OCI-LY1 (cell line): Measurements from ENCODE around the gene PHF2.

Experiments
- H2AFZ ChIP-seq: fragments of 200-600 bp; sonication (generic), shearing (Covaris generic); 2 replicates; pipeline ENCODE4 v1.6.0; 2014; ENCODE audit warnings: antibody characterized with exemption, mild to moderate bottlenecking, low read length
- H3F3A ChIP-seq: fragments of 200-600 bp; sonication (generic), shearing (Covaris generic); 2 replicates; pipeline ENCODE4 v1.6.0; 2014; ENCODE audit warnings: mild to moderate bottlenecking, antibody characterized with exemption, low read length, moderate library complexity; ENCODE audit not compliant: insufficient read depth
- H3K27ac ChIP-seq: fragments of 200-600 bp; sonication (generic); 2 replicates; pipeline ENCODE4 v1.5.1; 2014; ENCODE audit warnings: low read length, mixed run types, mild to moderate bottlenecking, low read depth; ENCODE audit not compliant: poor library complexity, severe bottlenecking
- H3K27me3 ChIP-seq: fragments of 200-600 bp; sonication (generic); 2 replicates; pipeline ENCODE4 v1.6.0; 2014; ENCODE audit warnings: antibody characterized with exemption, mild to moderate bottlenecking, low read length, moderate library complexity; ENCODE audit not compliant: insufficient read depth
- H3K36me3 ChIP-seq: fragments of 200-600 bp; sonication (generic); 2 replicates; pipeline ENCODE4 v1.6.1; 2014; ENCODE audit warnings: mild to moderate bottlenecking, antibody characterized with exemption, low read length, moderate library complexity, mixed read lengths; ENCODE audit not compliant: insufficient read depth
- H3K4me1 ChIP-seq: fragments of 200-600 bp; sonication (generic); 2 replicates; pipeline ENCODE4 v1.5.1; 2014; ENCODE audit warnings: mild to moderate bottlenecking, low read length, moderate library complexity; ENCODE audit not compliant: insufficient read depth, severe bottlenecking
- H3K4me2 ChIP-seq: fragments of 200-600 bp; sonication (generic), shearing (Covaris generic); 2 replicates; pipeline ENCODE4 v1.6.1; 2014; ENCODE audit warnings: low read length
- H3K4me3 ChIP-seq: fragments of 200-600 bp; sonication (generic); 2 replicates; pipeline ENCODE4 v1.5.1; 2014; ENCODE audit warnings: low read length, low read depth, mild to moderate bottlenecking, mixed read lengths; ENCODE audit not compliant: poor library complexity, severe bottlenecking
- H3K79me2 ChIP-seq: fragments of 200-600 bp; shearing (Covaris generic); 2 replicates; pipeline ENCODE4 v1.6.1; 2016; ENCODE audit warnings: mixed run types, low read length, mixed read lengths; ENCODE audit not compliant: insufficient read depth
- H3K9ac ChIP-seq: fragments of 200-600 bp; sonication (generic), shearing (Covaris generic); 2 replicates; pipeline ENCODE4 v1.6.1; 2014; ENCODE audit warnings: mild to moderate bottlenecking, low read length, mixed read lengths
- H3K9me2 ChIP-seq: fragments of 200-600 bp; sonication (generic), shearing (Covaris generic); 2 replicates; pipeline ENCODE4 v1.6.1; 2014; ENCODE audit warnings: low read depth, mild to moderate bottlenecking, low read length, mixed read lengths
- H3K9me3 ChIP-seq: fragments of 200-600 bp; shearing (Covaris generic); 2 replicates; pipeline ENCODE4 v1.6.1; 2014; ENCODE audit warnings: low read length, mixed read lengths
- H4K20me1 ChIP-seq: fragments of 200-600 bp; sonication (generic), shearing (Covaris generic); 2 replicates; pipeline ENCODE4 v1.6.0; 2016; ENCODE audit warnings: mild to moderate bottlenecking, low read length; ENCODE audit not compliant: insufficient read depth
- EZH2 ChIP-seq: fragments of 200-600 bp; sonication (generic), shearing (Covaris generic); IDR thresholded peaks from 2 replicates; pipeline ENCODE4 v1.8.0; 2017; ENCODE audit warnings: borderline replicate concordance, mixed run types, mild to moderate bottlenecking, antibody characterized with exemption, low read length, moderate library complexity, mixed read lengths
- TF ChIP-seq, protein P1 (sequence below): fragments of 200-600 bp; sonication (generic), shearing (Covaris generic); IDR thresholded peaks from 2 replicates; pipeline ENCODE4 v1.5.1; 2017; ENCODE audit warnings: mild to moderate bottlenecking, antibody characterized with exemption, low read length, moderate library complexity, mixed read lengths

Gene PHF2

DNA sequence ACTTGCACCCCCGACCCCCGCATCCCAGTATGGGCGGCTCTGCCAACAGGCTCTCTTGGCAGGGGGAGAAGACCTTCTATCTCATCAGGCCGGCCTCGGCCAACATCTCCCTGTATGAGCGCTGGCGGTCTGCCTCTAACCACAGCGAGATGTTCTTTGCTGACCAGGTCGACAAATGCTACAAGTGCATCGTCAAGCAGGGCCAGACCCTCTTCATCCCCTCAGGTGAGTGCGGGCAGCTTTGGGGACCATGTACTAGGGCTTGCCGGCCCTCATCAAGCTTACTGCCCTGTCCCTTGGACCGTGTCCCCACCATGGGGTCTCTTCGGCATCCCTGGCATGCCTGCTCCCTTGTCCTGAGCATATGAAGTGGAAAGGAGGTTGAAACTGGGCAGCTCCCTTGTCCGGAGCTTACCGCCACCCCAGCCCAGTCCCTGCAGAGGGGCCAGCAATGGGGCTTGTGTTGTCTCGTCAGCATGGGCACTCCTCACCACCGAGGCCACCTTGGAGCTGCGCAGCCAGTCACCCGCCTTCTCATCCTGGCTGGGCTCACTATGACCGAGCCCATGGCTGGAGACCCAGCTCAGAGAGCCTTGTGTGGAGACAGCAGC lies 78.1 kb downstream of the PHF2 start:
- Histone ChIP-seq H3K4me2 (no peak overlapping the region), H3K9me3 (no peaks in the 10 kb centered on the region), H3K4me3 (no peak overlapping the region), H3K9ac (no peak overlapping the region), H3K36me3 (peaks cover 9% of the 10 kb centered on the region), H3K79me2 (no peaks in the 10 kb centered on the region), H3K27me3 (no peaks in the 10 kb centered on the region), H3K9me2 (no peaks in the 10 kb centered on the region), H3F3A (no peaks in the 10 kb centered on the region), H4K20me1 (no peaks in the 10 kb centered on the region), H2AFZ (no peak overlapping the region), H3K27ac (no peak overlapping the region), H3K4me1 (no peaks in the 10 kb centered on the region)
- TF ChIP-seq, protein P1, sequence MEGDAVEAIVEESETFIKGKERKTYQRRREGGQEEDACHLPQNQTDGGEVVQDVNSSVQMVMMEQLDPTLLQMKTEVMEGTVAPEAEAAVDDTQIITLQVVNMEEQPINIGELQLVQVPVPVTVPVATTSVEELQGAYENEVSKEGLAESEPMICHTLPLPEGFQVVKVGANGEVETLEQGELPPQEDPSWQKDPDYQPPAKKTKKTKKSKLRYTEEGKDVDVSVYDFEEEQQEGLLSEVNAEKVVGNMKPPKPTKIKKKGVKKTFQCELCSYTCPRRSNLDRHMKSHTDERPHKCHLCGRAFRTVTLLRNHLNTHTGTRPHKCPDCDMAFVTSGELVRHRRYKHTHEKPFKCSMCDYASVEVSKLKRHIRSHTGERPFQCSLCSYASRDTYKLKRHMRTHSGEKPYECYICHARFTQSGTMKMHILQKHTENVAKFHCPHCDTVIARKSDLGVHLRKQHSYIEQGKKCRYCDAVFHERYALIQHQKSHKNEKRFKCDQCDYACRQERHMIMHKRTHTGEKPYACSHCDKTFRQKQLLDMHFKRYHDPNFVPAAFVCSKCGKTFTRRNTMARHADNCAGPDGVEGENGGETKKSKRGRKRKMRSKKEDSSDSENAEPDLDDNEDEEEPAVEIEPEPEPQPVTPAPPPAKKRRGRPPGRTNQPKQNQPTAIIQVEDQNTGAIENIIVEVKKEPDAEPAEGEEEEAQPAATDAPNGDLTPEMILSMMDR: no peak
- TF ChIP-seq EZH2: no peak

DNA sequence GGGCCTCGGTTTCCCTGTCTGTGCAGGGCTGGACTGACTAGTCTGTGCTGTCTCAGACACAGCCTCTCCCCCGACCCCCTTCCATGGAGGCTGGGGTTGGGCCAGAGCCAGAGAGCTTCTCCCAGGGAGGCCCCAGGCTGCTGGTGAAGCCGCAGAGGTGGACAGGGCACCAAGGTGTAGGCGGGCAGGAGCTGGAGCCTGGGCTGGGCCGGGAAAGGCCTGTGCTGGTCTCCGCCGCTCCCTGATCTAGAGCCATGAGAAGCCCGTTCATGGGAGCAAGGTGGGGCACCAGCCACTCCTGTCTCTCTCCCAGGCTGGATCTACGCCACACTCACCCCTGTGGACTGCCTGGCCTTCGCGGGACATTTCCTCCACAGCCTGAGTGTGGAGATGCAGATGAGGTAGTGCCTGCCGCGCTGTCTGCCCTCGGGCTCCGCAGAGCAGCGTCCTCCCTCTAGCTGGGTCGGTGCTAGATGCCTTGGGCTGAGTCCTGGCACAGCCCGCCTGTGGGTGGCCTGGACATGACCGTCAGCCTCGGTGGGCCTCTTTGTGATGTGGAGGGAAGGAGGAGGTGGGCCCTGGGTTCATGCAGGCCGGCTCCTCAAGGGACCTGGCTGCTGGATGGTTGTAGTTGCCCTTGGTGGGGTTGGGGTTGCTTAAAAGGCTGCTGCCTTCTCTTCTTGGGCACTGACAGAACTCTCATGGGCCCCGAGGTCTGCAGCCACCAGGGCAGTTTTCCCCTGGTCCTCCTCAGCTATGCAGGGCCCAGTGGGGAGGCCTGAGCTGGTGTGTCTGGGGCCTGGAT lies 79.4 kb downstream of the PHF2 start:
- Histone ChIP-seq H3K36me3 (no peaks in the 10 kb centered on the region), H3K9me3 (no peaks in the 10 kb centered on the region)

DNA sequence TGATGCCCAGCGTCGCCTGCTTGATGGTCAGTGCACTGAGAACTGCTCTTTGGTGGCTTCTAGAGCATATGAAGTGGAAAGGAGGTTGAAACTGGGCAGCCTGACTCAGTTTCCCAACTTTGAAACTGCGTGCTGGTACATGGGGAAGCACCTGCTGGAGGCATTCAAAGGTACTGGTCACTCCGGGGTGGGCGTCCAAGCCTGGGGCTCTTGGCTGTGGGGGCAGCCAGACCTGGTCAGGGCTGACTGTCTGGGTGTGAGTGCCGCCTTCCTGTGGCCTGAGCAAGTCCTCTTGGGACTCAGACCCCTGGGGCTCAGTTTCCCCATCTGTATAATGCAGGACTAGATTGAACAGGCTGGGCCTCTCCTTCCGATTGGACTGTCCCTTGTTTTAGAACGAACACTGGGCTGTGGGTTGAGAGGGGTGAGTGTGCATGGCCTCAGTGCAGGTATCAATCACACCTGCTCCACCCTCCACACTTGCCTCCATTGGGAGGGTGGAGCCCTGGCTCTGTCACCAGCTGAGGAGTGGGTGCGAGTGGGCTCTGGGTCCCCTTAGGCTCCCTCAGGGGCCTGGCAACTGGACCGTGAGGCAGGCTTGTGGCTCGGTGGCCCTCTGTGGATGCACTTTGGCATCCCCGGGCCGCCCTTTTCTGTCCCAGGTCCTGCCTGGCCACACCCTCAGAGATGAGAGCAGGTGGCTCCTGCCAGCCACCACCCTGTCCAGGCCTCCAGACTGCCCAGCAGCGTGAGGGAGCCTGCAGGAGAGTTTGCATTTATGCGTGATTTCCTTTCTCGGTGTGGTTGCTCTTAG lies 80.2 kb downstream of the PHF2 start:
- H3K4me1 ChIP-seq: no peaks in the 10 kb centered on the region

More for the DNA sequence above, 79.4 kb downstream of the PHF2 start:
- H2AFZ ChIP-seq: no peak overlapping the region
- no peaks in the 10 kb centered on the region for H3K79me2 ChIP-seq
- no peak overlapping the region for H3K4me3 ChIP-seq
- H3K4me2 ChIP-seq: no peak overlapping the region
- H3K9me2 ChIP-seq: no peaks in the 10 kb centered on the region
- no peaks in the 10 kb centered on the region for H4K20me1 ChIP-seq
- TF ChIP-seq EZH2: no peak
- TF ChIP-seq, protein P1: no peak
- no peak overlapping the region for H3K27ac ChIP-seq
- no peak overlapping the region for H3K9ac ChIP-seq
- H3K27me3 ChIP-seq: no peaks in the 10 kb centered on the region
- no peaks in the 10 kb centered on the region for H3K4me1 ChIP-seq
- no peaks in the 10 kb centered on the region for H3F3A ChIP-seq

More for the DNA sequence above, 80.2 kb downstream of the PHF2 start:
- H3K4me3 ChIP-seq: no peak overlapping the region
- H3K9ac ChIP-seq: no peak overlapping the region
- TF ChIP-seq EZH2: no peak
- TF ChIP-seq, protein P1: no peak
- no peaks in the 10 kb centered on the region for H3K9me3 ChIP-seq
- H3K27ac ChIP-seq: no peak overlapping the region
- H2AFZ ChIP-seq: no peak overlapping the region
- no peaks in the 10 kb centered on the region for H3F3A ChIP-seq
- no peaks in the 10 kb centered on the region for H4K20me1 ChIP-seq
- H3K79me2 ChIP-seq: no peaks in the 10 kb centered on the region
- H3K9me2 ChIP-seq: no peaks in the 10 kb centered on the region
- H3K36me3 ChIP-seq: no peaks in the 10 kb centered on the region
- no peak overlapping the region for H3K4me2 ChIP-seq
- no peaks in the 10 kb centered on the region for H3K27me3 ChIP-seq
